ENCODE measurements around the gene MCCD1.

DNA sequence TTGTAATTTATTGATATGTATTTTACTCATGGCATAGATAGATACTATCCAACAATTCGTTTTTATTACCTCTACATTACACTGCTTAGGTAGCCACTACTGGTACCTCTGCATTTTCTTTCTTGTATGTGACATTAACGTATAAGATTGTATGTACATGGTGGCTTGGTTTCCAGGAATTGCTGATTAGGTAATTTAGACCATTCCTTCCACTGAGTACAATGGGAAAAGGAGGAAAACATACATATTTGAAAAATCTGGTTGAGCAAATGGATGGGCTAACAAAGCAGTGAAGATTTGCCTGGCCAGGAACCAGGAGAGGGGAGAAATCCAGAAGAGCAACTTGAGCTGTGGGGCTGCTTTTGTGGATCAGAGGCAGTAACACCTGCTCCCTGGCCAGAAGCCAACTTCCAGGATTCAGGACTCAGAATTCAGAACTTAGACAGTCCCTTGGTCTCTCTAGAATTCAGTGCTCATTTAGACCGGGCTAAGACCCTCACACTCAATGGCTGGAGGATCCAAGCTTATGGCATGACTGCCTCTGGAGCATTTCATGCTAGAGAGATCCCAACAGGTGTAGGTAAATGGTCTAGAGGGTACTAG, 48.7 kb upstream of the MCCD1 start:
- TF ChIP-seq REST (IDR thresholded peaks at IDR 0.05; ENCODE audit: insufficient read depth in 1 of 2, low read depth in 2 of 2, low read length in 1 of 2): no peak
- TF ChIP-seq CTCF (IDR thresholded peaks at IDR 0.05): no peak
- no peak for TF ChIP-seq POLR2AphosphoS5 (IDR thresholded peaks at IDR 0.05; ENCODE audit: low read depth, low read length)
- TF ChIP-seq SIN3A (IDR thresholded peaks at IDR 0.05; ENCODE audit: borderline replicate concordance, insufficient read depth, low read depth, low read length): no peak

All from Panc1 (cell line).